ENCODE results near the gene AOAH.

AOAH gene

DNA sequence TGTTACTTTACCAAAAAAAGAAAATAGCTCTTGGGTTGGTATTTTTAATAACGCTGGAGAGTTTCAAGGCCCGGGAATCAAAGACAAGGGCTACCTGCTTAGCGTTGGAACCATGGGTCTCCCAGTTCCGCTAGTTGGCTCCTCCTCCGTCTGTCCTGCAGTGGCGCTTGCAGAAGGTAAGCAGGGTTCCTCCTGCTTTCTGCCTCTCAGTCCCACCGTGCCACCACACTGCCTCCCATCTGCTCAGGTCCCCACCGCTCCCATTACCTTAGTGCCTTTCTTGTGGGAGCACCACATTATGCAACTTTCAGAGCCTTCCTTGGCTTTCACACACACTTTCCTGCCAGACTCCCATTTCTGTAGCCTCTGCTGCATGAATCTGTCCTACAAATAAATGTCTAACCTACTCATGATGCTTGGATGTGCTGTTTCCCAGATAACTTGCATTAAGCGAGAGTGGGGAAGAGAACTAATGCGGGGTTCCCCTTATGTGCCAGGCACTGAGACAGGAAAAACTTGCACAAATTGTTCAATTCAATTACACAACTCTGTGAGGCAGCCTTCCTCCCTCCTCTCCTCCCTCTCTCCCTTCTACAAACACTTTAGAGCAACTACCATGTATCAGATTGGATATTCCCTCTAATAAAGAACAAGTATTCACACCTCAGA, 124.5 kb downstream of the AOAH start:
- no peak for DNase-seq

DNA sequence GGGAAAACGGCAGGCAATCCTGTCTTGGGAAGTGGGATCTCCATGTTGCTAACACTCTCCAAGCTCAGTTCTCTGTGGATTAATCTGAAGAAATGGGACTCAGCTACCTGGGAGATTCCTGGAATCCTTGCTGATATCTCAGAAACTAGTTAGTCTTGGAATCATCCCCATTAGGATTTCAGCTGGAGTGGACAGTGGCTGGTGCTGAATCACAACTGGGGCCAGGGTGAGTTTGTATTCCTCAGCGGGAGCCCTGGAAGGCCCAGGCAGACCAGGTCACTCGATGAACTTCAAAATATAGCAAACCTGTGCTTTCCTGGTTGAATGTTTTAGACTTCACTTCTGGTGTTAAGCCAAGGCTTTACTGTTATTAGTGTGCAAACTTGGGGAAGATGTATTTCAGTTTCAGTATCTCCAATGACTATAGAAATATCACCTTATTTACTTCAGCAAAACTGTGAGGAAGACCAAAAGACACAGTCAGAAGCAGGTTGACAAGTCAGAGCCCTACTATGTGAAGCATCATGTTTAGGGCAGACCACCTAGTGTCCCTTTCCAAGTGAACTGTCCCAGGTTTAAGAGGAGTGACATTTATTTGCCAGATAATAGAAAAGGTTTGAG, 126.1 kb downstream of the AOAH start:
- DNase-seq: no peak

DNA sequence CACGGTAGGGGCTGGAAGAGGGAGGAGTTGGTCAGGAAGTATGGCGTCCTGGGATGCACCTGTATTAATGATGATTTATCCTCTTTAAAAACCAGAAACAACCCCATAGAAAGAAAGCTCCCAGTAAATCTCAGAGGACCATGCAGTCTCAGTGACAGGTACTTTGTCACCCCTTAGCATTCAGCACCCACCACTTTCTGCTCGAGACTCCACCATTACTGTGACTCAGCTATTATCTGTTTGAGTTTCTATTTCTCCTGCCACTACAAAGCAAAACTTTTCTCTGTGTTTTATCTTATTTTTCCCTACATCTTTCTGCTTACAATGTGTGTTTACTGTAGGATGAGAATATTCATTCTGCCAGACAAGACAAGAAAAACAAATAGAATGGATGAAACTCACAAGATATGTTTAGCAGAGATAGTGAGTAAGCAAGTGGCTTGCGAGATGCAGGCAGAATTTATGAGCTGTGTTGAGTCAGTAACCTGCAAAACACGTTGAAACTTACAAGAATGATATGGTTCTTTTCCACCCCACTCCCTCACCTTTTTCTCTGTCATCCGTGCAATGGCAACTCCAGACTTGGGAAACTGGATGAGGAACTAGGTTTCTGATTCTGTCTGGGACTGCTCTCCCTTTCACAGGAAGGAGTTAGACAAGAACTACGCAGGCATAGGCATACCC, 127.1 kb downstream of the AOAH start:
- no peak for DNase-seq

DNA sequence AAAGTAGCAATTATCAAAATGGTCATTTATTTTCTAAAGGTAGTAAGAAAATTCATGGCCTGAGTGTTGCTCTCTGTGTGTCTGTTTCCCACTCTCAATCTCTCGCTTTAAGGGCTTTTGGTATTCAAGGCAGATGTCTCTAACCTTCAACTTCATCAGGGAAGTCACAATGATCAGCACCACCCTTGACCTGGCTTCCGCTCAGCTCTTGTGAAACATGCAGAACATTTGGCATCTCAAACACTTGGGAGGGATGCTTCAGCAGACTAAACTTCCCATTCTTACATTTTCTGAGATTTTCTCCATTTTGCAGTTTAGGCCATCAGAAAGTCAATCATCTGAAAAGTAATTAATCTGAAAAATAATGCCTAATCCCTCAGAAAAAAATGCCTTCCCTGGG, 129.8 kb downstream of the AOAH start:
- DNase-seq: no peak

DNA sequence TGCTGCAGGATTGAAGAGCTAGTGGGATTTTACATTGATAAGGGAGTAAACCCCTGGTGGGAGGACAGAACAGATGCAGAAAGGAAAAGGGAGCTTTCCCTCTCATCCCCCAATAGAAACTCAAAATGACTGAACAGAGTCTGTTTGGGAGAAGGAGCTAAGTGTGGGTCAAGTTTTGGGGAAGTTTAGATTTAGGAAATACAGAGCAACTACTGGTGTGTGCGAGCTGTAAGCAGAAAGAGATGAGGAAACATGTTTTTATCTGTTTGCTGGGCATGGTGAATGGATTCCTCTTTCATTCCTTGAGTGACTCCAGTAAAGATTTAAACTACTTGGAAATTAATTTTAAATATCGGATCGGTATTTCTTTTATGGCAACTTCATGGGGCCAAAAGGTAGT, 132.7 kb downstream of the AOAH start:
- DNase-seq: no peak

DNA sequence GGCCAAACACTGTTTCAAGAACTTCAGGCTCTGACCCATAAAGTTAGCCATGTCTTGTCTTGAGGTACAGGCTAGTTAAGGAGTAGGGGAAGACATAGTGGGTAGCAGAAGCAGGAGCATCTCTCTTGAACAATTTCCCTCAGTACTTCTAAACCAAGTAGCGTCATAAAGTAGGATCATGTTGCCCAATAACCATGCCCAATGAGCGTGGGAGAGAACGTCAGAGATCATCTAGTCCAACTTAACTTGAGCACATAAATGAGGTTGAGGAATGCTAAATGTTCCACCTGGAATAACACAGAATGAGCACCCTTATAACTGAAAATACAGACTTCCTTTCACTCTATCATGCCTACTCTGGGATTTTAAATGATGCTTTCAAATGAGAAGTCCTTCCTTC, 134.9 kb downstream of the AOAH start:
- no peak for DNase-seq

DNA sequence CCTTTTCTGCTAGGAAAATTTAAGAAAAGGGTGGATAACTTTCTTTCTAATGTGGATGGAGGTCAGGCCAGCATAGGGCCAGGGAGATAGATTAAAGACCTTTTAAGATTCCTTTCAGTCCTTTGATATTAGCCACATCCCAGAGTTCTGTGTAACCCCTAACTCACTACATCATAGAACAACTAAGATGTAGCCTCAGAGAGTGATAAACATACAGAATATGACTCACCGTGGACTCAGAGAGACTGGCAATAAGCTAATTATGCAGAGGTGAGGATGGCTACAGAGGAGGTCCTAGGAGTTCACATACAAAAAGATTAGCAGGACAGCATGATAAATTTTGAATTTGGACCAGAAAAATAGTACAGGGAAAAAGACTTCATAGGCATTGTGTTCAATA, 141.0 kb downstream of the AOAH start:
- DNase-seq: peak; percentile 12

DNA sequence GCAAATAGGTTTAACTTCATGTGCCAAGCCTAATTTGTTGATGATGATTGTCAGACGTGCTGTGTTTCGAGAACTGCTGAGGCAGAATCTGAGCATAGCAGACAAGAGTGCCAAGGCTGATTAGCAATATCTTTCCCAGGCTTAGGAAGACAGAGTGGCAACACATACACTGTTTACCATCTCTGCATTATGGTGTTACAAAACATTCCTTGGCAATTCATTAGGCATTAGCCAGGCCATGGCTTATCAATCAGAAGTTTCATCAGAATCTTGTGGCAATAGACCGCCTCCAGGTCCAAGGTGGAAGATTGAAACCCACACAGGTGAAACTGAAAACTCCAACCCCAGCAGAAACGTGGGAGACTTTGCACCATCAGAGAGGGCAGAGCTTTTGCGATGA, 148.5 kb downstream of the AOAH start:
- DNase-seq: no peak

DNA sequence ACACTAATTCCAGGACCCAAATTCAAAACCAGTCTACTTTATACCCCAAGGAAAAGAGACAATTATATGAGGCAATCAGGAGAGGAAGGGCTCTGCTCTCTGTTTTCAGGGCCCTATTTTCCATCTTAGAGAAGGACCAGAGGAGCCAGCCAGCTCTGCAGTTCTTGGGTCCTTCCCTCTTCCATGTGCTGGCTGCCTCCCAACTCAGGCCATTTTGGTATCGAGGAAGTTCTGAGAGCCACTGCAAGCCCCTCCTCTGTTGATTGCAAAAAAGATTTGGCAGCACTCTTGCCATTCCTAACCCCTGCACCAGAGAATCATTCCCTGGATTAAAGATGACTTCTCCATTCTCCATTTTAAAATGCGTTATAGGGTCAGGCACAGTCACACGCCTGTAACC, 151.2 kb downstream of the AOAH start:
- DNase-seq: no peak

DNA sequence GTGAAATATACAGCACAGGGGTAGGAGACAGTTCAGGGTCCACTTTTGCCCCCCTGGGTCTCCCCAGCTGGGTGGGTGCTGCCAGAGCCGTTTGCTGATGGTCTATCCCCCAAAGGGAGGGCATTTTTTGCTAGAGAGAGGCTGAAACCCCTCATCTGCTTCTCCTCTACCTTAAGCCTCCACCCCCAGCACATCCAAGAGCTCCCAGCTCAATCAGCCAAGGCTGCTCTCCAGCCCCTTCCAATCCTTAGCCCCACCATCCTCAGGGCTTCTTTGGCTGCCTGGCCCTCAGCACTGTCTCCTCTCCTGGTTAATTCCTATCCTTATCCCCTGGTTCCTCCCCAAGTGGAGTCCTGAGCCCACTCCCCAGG, 153.1 kb downstream of the AOAH start:
- DNase-seq: no peak

DNA sequence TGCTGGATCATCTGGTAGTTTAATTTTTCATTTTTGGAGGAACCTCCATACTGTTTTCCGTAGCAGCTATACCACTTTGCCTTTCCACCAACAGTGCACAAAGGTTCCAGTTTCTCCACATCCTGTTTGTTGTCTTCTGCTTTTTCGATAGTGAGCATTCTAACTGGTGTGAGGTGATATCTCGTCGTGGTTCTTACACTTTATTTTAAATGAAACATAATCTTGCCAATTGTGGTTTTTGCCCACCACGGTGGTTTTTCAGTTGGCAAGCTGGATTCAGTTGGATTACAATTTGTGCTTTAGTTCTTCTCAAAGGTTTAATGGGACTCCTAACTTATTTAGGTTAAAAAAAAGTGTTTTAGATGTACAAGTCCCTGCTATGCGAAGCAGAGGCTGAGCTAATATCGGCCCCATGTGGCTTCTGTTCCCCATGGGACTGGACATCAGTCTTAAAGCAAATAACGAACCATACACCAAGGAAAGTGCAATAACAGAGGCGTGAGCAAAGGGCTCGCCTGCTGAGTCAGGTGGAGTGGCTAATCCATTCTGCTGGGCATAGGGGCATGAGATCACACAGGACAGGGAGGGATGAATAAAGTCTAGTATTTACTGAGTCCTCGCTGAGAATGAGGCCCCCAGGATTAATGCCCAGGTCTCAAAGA, 153.6 kb downstream of the AOAH start:
- DNase-seq: no peak

DNA sequence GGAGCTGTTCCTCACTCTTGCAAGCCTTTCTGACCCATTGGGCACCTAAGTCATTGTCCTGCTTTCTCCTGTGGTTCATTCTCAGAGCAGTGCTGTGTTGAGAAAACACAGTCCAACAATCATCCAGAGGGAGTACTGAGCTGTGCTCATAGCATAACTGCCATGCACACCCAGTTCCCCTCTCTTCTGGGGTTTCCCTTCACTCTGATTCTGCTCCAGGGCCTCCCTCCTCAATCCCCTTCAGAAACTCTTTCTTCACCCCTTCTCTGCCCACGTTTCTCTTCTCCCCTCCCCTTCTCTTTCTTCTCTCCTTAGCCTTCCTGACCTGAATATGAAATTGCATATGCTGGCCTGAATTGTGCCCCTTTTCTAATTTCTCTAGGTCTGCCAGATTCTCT, 155.8 kb downstream of the AOAH start:
- DNase-seq: no peak

DNA sequence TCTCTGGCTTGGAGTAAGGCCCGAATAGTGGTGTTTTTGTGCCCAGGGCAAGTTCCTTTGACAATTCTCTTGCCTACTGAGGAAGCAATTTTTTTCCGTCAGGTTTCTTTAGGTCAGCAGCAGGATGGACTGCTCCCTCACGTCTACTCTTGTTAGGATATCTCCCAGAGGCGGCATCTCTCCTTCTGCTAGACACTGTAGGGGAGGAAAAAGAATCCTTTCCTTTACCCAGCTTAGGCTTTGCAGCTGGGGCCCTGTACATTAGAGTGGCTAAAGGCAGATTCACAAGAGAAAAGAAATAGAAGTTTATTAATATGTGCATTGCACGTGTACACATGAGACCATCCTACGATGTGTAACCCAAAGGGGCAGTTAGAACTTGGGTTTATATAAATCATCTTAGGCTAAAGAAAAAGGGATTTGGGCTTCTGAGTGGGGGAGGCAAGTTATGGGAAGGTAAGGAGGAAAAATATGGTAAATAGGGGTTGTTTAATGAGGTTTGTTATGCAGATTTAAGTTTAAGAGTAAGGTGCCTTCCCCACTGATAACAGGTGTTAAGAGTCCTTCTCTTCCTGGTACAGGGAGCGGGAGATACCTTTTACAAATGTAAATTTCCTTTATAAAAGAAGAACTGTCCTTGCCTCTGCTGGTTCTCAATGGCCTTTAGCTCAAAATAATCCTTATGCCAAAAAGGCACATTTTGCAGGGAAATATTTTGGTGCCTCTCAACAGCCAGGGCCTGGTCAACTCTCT, 156.4 kb downstream of the AOAH start:
- no peak for DNase-seq

DNA sequence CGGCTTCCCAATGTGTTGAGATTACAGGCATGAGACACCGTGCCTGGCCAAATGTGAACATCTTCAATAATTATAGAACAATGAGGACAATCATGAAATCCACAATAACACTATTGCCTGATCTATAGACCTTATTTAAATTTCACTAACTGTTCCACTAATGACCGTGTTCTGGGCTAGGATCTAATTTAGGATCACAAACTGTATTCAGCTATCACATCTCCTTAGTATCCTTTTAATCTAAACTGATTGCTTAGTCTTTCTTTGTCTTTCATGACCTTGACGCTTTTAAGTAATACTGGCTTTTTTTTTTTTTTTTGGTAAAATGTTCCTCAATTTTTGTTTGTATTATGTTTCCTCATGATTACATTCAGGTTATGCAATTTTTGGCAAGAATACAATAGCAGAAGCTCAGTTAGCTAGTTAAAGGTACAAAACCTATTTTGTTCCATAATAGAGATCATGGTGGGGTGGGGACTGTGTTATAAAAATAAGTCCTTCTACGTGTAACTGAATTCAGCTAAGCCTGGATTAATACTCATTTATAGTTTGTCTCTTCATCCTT, 158.4 kb downstream of the AOAH start:
- no peak for DNase-seq

DNA sequence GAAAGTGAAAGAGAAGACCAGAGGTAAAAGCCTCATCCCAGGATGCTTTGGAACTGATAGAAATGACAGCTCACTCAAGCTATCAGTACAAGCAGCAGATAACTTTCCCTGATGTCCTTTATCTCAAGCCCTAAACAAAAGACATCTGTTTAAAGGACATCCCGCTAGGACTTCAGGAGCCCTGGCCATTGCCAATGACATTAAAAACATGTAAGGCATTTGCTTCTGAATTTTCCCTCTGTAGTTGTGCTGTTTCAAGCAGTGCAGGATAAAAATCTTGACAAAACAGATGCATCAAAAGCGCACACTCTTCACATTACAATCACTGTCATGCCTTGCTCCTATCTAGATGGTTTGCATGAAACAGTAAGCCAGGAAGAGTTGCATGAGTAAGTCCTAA, 159.8 kb downstream of the AOAH start:
- no peak for DNase-seq

DNA sequence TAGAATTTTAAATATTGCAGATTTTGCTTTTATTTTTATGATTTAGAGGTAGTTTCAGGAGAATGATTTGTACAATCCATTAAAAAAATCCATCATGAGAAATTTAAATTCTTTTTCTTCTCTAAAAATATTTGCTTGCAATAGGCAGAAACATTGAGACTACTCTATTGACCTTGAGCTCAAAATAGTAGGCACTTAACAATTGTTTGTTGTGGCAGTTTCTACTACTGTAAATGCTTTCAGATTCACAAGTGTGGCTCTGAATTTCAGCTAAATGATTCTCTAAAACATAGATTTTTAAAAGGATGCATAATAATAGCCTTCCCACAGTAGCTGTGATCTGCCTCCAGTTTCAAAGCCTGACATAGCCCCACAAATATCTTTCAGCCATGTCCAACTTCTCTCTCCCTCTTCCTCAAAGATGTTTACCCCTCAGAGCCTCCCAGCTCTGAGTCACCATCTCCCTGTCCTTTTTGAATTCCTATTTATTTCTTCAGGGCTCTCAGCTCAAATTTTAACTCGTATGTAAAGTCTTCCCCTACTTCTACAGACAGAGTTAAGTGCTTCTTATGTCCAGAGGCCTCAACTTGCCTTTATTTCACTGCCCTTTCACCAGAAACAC, 160.5 kb downstream of the AOAH start:
- DNase-seq: peak; percentile 4

DNA sequence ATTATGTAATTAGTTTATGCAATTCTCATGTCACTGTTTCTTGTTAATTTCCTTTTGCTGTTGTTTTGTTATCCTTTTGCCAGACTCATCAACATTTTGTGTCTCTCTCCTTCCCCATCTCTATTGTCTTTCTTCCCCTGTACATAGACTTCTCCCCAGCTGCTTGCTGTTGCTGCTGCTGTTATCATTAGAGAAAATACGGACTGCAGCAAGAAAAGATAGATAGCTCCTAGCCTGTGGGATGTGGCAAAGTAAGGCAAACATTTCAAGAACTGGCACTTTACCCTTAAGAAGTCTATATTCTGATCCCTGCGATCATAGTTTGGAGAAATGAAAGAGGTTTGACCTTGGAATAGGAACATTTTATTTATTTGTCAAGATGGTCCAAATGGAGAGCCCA, 162.2 kb downstream of the AOAH start:
- DNase-seq: no peak

DNA sequence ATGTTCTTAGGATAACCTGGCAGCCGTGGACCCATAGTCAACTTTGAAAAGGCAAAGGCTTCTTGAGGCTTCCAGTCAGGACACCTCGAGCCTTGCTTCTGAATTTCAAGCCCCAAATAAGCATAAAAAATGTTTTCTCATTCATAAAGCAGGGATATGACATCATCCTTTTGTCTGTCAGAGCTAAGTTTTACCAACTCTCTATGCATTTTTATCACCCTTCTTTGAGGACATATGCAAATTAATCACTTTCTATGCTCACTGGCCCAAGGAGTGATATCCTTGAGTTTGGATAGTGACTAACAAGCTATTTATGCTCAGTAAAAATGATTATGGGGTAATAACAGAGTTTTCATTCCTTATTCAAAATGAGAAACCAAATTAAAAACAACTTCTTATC, 175.3 kb downstream of the AOAH start:
- DNase-seq: no peak

DNA sequence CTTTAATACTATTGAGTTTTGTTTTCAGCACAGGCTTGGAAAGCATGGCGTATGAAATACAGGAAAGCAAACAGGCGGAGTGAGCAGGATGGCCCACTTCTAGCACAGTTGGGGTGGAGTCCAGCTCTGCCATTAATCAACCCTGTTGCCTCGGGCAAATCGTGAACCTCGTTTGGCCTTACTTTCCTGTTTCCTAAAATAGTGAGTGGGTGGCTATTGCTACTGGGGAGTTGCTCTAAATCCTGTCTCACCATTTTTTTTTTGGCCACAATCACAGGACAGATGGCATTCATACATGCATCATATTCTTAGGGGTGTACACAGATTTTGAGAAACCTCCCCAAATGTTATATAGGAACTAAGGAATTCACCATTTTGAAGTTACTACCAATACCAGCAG, 176.9 kb downstream of the AOAH start:
- no peak for DNase-seq

DNA sequence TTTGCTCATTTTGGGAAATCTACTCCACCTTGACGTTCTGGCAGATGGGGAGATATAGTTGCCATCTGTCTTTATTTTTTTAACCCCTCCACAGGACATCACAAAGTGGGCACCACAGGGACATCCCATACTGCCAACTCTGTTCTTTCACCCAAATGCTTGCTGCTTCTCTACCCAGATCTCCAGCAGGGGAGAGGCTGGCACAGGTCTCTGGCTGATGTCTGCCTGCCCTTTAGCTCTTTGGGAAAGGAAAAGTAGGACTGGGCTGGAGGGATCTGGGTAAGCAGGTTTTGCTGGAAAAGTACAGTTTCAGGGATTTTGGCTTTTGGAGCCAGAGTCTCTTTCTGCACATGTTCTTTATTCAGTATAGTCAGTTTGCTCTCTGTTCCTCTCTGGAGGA, 178.0 kb downstream of the AOAH start:
- no peak for DNase-seq

DNA sequence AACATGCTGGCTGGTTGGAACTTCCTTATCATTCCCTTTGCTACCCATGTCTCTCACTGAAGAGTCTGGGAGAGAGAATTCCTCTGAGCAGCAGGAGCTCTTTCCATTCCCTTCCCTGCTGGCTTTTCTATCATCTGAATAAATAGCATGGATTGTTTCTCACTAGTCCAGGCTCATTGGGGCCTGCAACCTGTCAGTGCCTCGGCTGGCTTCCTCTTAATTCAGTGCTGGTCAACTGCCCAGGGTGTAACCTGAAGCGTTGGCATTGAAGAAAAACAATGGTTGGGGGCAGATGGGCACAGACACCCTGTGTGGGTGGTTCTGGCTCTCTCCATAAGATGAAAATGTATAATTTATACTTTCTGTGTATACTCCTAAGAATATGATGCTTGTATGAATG, 179.0 kb downstream of the AOAH start:
- DNase-seq: no peak

DNA sequence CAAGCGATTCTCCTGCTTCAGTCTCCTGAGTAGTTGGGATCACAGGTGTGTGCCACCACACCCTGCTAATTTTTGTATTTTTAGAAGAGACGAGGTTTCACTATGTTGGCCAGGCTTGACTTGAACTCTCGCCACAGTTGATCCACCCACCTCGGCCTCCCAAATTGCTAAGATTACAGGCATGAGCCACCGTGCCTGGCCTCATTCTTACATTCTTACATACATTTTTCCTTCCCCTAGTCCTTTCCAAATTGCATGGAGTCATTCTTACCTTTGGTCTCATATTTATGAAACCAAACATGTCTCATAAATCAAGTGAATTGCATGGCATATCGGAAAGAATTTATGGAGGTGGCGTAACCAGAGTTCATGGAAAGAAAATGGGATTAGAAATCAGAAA, 186.2 kb downstream of the AOAH start:
- no peak for DNase-seq

All from fibroblast of upper back skin (primary cell).